CD4-positive, alpha-beta T cell treated with Interleukin-15 for 4 hours (primary cell): Measurements from ENCODE around the gene CLIP4.

ENCODE experiments used
- DNase-seq: peaks from one replicate; pipeline ENCODE4 v3.0.0-alpha.2; 2020; ENCODE audit warnings: low spot score

The CLIP4 gene

GRCh38 chr2:29189052-29189451, 73.8 kb downstream of the CLIP4 start:
- no peak for DNase-seq

DNA sequence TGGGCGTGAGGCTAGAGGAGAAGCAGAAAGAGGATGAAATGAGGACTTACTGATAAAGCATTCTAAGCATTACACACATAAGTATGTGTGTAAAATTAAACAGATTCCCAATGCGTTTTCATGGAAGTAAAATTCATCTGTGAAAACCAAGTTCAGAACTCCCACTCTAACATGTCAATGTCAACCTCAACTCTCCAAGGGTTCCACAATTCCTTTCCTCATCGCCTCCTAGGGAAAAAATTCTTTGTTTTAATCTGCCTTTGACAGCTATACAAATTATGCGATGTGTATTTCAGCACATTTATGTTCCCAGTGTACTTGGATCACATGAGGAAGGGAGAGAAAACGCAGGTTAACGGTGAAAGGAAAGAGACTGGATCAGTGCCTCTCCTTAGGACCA, 76.6 kb downstream of the CLIP4 start:
- DNase-seq = no peak

DNA sequence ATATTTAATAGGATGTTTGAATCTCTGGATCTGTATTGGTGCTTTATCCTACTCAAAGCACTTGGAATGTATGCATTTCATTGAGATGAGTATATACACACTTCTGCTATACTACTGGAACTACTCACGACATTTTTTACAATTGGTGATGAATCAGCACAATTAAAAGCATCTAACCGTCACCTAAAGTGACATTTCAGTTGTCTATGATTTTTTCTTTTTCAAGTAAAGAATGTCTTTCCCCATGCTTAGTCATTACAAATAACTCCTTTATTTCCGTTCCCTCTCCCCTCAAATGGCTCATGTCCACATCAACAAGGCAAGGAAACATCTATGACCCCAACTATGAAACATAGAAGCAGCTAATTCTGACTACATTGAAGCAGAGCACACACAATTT, 77.3 kb downstream of the CLIP4 start:
- DNase-seq = no peak

DNA sequence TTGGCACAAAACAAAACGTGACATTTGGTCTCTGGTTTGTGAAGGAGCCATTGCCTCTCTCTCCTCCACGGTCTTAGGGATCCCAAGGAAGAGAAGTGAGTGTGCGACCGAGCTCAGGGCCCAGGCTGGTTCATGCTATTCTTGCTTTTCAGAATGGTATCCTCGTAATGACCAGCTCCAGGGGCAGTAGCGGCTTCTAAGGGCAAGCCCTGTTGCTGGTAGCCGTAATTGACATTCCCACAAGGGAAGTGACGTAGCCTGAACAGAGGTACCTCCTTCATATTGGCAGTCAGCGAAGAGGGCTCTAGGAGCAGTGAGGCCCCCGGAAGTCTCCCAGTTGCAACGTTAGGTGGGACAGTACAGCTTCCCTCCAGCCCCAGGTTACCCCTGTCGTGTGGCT, 77.9 kb downstream of the CLIP4 start:
- no peak for DNase-seq

- DNase-seq = no peak
Observed at GRCh38 chr2:29193681-29194080, 78.5 kb downstream of the CLIP4 start.

DNA sequence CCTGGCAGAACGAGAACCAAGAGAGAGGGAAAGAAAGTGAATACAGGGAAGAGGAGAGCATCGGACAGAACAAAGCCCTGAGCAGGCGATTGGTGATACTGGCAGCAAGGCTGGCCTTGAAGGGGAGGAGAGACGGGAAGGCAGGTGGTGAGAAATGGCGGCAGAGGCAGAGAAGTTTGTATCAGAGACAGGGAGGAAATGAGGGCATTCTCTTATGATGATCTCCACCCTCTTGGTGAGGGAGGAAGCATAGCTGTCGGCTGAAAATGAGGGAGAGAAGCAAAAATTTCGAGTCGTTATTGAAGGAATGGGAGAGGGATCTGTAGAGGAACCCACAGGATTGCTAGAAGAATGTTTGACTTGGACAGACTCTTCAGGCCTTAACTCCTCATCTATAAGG, 80.6 kb downstream of the CLIP4 start:
- DNase-seq = no peak

DNA sequence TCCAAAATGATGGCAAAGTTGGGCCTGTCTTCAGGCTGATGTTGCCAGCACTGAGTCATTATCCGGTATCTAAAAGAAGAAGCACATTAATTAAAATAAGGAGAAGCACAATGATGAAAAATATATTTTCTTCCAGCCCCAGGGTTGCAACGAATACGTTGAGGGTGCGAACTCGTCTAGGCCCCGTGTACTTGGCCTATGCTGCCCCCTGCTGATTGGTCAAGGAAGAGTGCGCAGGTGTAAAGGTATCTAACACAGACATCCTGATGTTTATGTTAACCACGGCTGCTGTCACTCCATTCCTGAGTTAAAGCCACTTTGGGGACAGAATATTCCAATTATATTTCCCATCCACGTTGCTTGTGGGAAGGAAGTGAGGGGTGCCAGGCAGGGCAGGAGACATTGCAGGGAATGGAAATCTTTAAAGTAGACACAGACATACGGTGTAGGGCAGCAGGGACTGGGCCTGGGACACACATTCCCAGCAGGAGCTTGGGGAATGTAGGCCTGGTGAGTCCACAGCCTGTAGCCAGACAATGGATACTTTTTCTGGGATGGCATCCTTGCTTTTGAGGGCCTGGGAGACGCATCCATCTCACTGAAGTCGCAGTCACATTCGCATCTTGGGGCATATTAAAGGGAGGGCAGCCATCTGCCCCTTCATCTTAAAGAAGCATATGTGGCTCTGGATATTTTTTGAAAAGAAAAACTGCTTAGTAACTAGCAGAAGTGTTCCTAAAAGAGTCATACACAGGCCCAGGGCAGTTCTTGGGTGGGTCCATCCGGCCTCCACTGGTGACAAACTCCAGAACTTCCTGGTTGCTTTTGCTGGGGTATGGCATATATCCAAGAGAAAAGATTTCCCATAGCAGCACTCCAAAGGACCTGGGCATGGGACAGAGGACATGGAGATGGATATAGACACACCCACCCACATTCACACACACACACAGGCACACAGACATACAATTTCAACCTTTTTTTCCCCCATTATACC, 81.9 kb downstream of the CLIP4 start:
- peak; percentile 78 for DNase-seq

DNA sequence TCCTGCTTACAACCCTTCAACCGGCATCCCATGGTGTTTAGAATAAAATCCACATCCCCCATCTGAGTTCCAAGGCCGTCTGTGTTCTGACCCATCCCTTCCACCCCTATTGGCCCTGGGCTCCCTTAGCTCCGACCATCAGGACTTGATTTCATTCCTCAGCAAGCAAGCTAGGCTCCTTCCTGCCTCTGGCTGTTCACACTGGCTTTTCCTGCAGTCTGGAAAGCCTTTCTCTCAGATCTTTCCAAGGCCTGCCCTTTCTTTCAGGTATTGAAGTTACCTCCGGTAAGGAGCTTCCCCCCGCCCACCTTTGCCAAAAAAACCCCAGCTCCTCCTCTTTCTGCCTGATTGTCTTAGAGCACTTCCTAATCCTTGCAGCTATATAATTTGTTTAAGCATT, 86.8 kb downstream of the CLIP4 start:
- DNase-seq = no peak

DNA sequence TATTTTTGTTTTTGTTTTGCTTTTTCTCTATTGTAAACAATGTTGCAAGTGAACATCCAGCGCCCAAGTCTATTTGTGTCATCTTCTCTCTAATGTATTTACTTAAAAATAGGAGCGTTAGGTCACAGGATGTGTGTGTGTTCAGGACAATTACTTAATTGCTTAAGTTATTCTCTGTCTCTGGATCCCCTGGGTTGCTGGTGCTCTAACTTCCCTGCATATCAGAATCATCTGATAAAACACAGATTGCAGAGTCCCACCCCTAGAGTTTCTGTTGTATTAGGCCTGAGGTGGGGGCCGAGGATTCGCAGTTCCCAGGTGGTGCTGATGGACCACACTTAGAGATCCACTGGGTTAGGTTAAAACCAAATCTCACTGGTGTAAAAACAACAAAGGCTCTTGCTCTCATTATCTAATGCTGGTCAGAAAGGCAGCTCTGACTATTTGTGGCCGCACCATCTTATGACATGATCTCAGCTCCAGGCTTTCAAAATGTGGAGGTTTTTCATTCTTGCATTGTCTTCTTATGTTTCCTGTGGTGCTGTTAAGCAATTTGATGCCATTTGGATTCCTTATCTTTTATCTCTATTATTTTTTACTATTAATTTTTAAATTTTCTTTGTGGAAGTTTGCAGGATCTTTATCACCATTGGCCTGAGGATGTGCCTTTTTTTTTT, 87.7 kb downstream of the CLIP4 start:
- no peak for DNase-seq

DNA sequence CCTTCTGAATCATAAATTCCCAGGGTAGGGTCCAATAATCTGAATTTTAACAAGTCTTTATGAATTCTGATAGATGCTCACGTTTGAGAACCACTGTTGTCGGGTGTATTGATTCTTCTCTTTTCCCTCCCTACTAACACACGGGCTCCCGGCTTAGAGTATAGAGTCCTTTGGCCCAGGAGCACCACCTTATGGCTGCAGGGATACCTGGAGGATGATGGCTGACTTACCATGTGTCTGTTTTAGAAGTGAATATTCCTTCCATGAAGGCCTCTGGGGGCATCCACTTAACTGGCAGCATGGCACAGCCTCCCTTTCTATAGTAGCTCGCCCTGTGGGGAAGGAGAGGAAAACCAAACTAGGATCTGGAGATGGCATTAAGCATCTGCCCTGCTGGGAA, 91.7 kb downstream of the CLIP4 start:
- no peak for DNase-seq

GRCh38 chr2:29207352-29208148, 92.3 kb downstream of the CLIP4 start:
- DNase-seq = no peak

- DNase-seq = no peak
Observed at GRCh38 chr2:29209551-29209950, 94.3 kb downstream of the CLIP4 start.

GRCh38 chr2:29212009-29212408, 96.8 kb downstream of the CLIP4 start:
- no peak for DNase-seq

DNA sequence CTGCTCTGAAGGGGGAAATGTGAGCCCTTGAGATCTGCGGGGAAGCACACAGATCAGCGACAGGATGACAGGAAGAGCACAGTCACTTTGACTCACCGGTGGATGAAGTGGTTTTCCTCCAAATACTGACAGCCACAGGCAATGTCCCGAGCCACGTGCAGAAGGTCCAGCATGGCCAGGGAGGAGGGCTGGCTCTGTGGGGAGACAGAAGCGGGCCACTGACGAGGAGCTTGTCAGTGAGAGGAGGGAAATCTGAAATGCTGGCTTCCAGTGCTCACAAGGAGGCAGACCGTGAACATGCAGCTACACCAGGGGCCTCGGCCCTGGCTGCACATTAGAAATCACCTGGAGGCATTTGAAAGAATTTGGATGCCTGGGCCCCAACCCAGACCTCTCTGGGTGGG, 98.7 kb downstream of the CLIP4 start:
- no peak for DNase-seq

DNA sequence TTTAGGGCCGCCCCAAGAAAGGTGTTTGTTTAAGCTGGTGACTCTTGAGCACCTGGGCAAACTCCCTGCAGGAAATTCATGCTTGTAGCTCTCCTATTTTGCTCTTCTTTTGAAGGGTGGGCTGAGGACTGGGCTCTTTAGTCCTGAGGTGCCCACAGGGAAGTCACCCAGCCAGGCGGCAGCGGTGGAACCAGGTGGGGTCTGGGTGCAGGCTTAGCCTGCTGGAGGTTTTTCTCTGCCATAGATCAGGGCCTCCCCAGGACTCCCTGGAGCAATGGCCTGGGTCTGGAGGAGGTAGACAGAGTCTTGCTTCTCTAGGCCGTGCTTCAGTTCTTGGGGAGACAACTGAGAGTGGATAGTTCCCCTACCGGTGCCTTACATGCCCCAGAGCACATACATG, 99.9 kb downstream of the CLIP4 start:
- DNase-seq = no peak

GRCh38 chr2:29215739-29216608, 100.8 kb downstream of the CLIP4 start:
- no peak for DNase-seq

DNA sequence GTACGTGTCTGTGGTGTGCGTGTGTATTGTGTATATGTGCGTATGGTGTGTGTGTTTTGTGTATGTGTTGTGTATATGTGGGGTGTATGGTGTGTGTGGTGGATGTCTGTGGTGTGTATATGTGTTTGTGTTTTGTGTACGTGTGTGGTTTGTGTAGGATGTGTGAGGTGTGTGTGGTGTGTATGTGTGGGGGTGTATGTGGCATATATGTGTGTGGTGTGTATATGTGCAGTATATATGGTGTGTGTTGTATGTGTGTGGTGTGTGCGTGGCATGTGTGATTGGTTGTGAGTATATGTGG, 101.3 kb downstream of the CLIP4 start:
- DNase-seq = no peak

- DNase-seq = no peak
Observed at GRCh38 chr2:29218071-29218470, 102.9 kb downstream of the CLIP4 start.

DNA sequence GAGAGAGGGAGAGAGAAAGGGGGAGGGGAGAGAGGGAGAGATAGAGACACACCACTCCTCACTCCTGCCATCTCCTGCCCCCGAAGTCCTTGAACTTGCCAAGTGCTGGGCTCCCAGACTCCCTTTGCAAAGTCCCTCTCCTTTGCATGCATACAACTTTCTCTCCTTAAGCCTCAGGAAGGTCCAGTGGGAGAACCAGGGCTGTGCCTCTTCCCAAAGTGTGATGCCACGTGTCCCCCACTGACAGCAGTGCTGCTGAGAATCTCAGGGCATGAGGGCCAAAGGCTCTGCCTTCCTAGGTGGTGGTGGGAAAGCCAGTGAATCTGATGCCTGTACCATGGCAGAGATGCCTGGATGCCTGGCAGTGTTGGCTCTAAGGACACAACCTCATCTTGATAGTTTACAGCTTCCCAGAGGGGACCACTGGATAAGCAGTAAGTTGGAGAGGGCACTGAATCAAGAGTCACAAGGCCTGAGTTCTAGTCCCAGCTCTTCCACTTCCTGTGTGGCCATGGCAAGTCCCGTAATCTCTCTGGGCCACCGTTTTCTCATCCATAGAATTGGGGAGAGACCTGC, 103.4 kb downstream of the CLIP4 start:
- DNase-seq = no peak

GRCh38 chr2:29219374-29219773, 104.2 kb downstream of the CLIP4 start:
- DNase-seq = no peak

- no peak for DNase-seq
Observed at GRCh38 chr2:29220506-29221270, 105.5 kb downstream of the CLIP4 start.
